ENCODE data around the gene CDIPT. TPM values are rescaled to one million over a fixed set of nuclear protein-coding genes. Genes with fewer than 3 reads are reported as not detected.
"Not testable (repeated sequence)": the region's sequence is repeated elsewhere in the genome, so short reads cannot be mapped to it uniquely, and the experiment has no call there.

The CDIPT gene
- total RNA-seq, 1 donor from 2014 or later: 37.5 TPM

- no peaks in the 10 kb centered on the region for H3K27me3 Mint-ChIP-seq (ENCODE audit: low read depth)
- no peak overlapping the region for H3K4me3 Mint-ChIP-seq
- H3K36me3 Mint-ChIP-seq (ENCODE audit: low read depth): no peaks in the 10 kb centered on the region
- DNase-seq (ENCODE audit: low read depth, low spot score): no peak
- H3K9me3 Mint-ChIP-seq: no peaks in the 10 kb centered on the region
- no peak for TF ChIP-seq CTCF (conservative IDR thresholded peaks at IDR 0.05)
- H3K27ac Mint-ChIP-seq (ENCODE audit: unreplicated experiment): no peak overlapping the region
- H3K4me1 Mint-ChIP-seq: no peaks in the 10 kb centered on the region
These were observed 28.9 kb downstream of the CDIPT start for GRCh38 chr16:29834079-29834478.

- H3K27ac Mint-ChIP-seq (ENCODE audit: unreplicated experiment); H3K4me1 Mint-ChIP-seq; H3K36me3 Mint-ChIP-seq (ENCODE audit: low read depth); DNase-seq (ENCODE audit: low read depth, low spot score); H3K9me3 Mint-ChIP-seq; H3K4me3 Mint-ChIP-seq; H3K27me3 Mint-ChIP-seq (ENCODE audit: low read depth): not testable (repeated sequence)
These were observed 29.8 kb downstream of the CDIPT start for GRCh38 chr16:29833219-29833618.

- TF ChIP-seq CTCF (conservative IDR thresholded peaks at IDR 0.05): no peak
- Mint-ChIP-seq H3K4me1 (no peaks in the 10 kb centered on the region), H3K27me3 (ENCODE audit: low read depth) (peaks cover 4% of the 10 kb centered on the region), H3K36me3 (ENCODE audit: low read depth) (no peaks in the 10 kb centered on the region), H3K4me3 (no peak overlapping the region), H3K9me3 (no peaks in the 10 kb centered on the region), H3K27ac (ENCODE audit: unreplicated experiment) (no peak overlapping the region)
- DNase-seq (ENCODE audit: low read depth, low spot score): no peak
These were observed 31.5 kb downstream of the CDIPT start for GRCh38 chr16:29831490-29831889.

- H3K27ac Mint-ChIP-seq (ENCODE audit: unreplicated experiment): no peak overlapping the region
- H3K27me3 Mint-ChIP-seq (ENCODE audit: low read depth): peaks cover 4% of the 10 kb centered on the region
- H3K36me3 Mint-ChIP-seq (ENCODE audit: low read depth): no peaks in the 10 kb centered on the region
- H3K4me1 Mint-ChIP-seq: no peaks in the 10 kb centered on the region
- H3K4me3 Mint-ChIP-seq: no peak overlapping the region
- H3K9me3 Mint-ChIP-seq: no peaks in the 10 kb centered on the region
- no peak for TF ChIP-seq CTCF (conservative IDR thresholded peaks at IDR 0.05)
- DNase-seq (ENCODE audit: low read depth, low spot score): no peak
These were observed 32.3 kb downstream of the CDIPT start for GRCh38 chr16:29830774-29831173.

GRCh38 chr16:29826342-29826695 is 36.7 kb downstream of the CDIPT start:
- no peak overlapping the region for H3K4me3 Mint-ChIP-seq
- no peak overlapping the region for H3K27ac Mint-ChIP-seq (ENCODE audit: unreplicated experiment)
- no peaks in the 10 kb centered on the region for H3K9me3 Mint-ChIP-seq
- no peak for DNase-seq (ENCODE audit: low read depth, low spot score)
- no peaks in the 10 kb centered on the region for H3K36me3 Mint-ChIP-seq (ENCODE audit: low read depth)
- H3K27me3 Mint-ChIP-seq (ENCODE audit: low read depth): peaks cover 4% of the 10 kb centered on the region
- no peak for TF ChIP-seq CTCF (conservative IDR thresholded peaks at IDR 0.05)
- H3K4me1 Mint-ChIP-seq: peaks cover 10% of the 10 kb centered on the region

- Mint-ChIP-seq H3K4me1 (peaks cover 15% of the 10 kb centered on the region), H3K9me3 (no peaks in the 10 kb centered on the region), H3K27me3 (ENCODE audit: low read depth) (peaks cover 4% of the 10 kb centered on the region), H3K36me3 (ENCODE audit: low read depth) (no peaks in the 10 kb centered on the region), H3K4me3 (peak overlapping the region; percentile 69), H3K27ac (ENCODE audit: unreplicated experiment) (peak overlapping the region; percentile 75)
- no peak for TF ChIP-seq CTCF (conservative IDR thresholded peaks at IDR 0.05)
- no peak for DNase-seq (ENCODE audit: low read depth, low spot score)
These were observed 37.6 kb downstream of the CDIPT start for GRCh38 chr16:29825145-29826044.
